ENCODE measurements around the gene C7orf57. TPM values are rescaled to one million over a fixed set of nuclear protein-coding genes. Genes with fewer than 3 reads are reported as not detected.

The C7orf57 gene
- total RNA-seq, 1 experiment from 2014 or later: 0.33 TPM

- H3K27me3 Mint-ChIP-seq (ENCODE audit: unreplicated experiment): no peaks in the 10 kb centered on the region
- no TSS peak for BruUV-seq (replicated peaks)
- H3K4me3 Mint-ChIP-seq (ENCODE audit: low read depth, unreplicated experiment): no peak overlapping the region
- no peak for DNase-seq
- no peak for TF ChIP-seq CTCF (IDR thresholded peaks at IDR 0.05; ENCODE audit: unreplicated experiment)
- H3K4me1 Mint-ChIP-seq (ENCODE audit: low read depth, unreplicated experiment): peaks cover 12% of the 10 kb centered on the region
- peaks cover 41% of the 10 kb centered on the region for H3K36me3 Mint-ChIP-seq (ENCODE audit: insufficient read depth, unreplicated experiment)
- CTCF ChIA-PET: interaction anchor here (0.9 to 4.2 kb wide), 9 partner anchors 27 to 845 kb away, joined by 3 to 49 read pairs (median 5); no protein-coding TSS in a partner anchor
- intact Hi-C loops (cut with micrococcal nuclease; ENCODE audit: unreplicated experiment): loop anchor here (1.0 to 2.0 kb wide), 4 partner anchors 44 to 166 kb away; partner anchors contain the start of gene C7orf57
- H3K9me3 Mint-ChIP-seq (ENCODE audit: low read depth, unreplicated experiment): no peaks in the 10 kb centered on the region
- H3K27ac Mint-ChIP-seq (ENCODE audit: unreplicated experiment): no peak overlapping the region
These were observed 75.5 kb downstream of the C7orf57 start for GRCh38 chr7:48110868-48111267.

Other genes starting within 250 kb of the C7orf57 start
- gene PKD1L1, start 87.1 kb upstream of the C7orf57 start, total RNA-seq (2022): 0.24 and 0.49 TPM in 2 replicates
- gene HUS1, start 55.9 kb upstream of the C7orf57 start, total RNA-seq (2022): 42.9 and 51.3 TPM in 2 replicates
- 1.1 and 1.8 TPM in 2 replicates for gene SUN3, start 6.4 kb upstream of the C7orf57 start, total RNA-seq (2022)
- gene UPP1, start 53.7 kb downstream of the C7orf57 start, total RNA-seq (2022): 70.3 and 75.4 TPM in 2 replicates
- 9.4 and 12.1 TPM in 2 replicates for gene ABCA13, start 135.9 kb downstream of the C7orf57 start, total RNA-seq (2022)

Data from Calu3 (cell line).